ENCODE measurements around the gene MAGI3. TPM values are rescaled to one million over a fixed set of nuclear protein-coding genes. Genes with fewer than 3 reads are reported as not detected.
"Not testable (repeated sequence)": the region's sequence is repeated elsewhere in the genome, so short reads cannot be mapped to it uniquely, and the experiment has no call there.

Gene MAGI3
- total RNA-seq, 2 donors from 2014 or later = 7.6 to 7.9 TPM

DNA sequence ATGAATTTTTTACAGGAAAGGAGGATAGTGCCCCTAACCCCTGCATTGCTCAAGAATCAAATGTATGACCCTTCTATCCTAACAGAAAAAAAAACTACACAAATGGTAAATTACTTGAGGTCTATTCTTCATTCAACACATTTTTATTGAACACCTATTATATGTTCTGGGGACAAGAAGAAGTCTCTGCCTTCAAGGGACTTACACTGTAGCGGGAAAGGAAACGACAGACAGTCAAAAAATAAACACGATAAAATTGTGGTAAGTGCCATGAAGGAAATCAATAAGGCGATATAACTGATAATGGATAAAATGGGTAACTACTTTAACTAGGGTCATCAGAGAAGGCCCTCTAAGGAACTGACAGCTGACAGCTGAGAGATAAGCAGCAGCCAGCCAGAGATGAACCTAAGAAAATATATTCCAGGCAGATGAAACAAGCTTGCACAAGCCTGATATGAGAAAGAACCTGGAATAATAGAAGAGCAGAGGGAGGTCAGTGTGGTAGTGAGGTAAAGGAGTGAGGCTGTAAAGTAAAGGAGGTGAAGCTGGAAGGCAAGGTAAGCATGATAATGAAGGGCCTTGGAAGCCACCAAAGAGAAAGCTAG, 302.6 kb downstream of the MAGI3 start:
- no peak for ATAC-seq (replicated peaks)
- Mint-ChIP-seq H3K4me3 (no peak overlapping the region), H3K9me3 (peaks cover 21% of the 10 kb centered on the region), H3K36me3 (ENCODE audit: low read depth) (peaks cover 52% of the 10 kb centered on the region), H3K27me3 (no peaks in the 10 kb centered on the region), H3K4me1 (no peaks in the 10 kb centered on the region), H3K27ac (no peak overlapping the region)

DNA sequence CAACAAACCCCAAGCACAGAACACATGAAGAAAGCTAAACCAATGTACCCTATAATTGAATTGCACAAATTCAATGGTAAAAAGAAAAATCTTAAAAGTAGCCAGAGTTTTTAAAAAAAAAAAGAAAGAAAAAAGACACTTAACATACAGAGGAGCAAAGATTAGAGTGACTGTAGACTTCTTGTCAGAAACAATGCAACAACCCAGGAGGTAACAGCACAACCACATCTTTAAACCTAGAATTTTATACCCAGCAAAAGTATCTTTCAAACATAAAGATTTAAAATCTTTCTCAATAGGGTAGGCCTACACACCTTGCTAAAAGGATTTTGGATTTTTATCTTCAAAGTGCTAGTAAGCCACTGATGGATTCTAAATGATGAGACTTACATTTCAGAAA, 304.6 kb downstream of the MAGI3 start:
- Mint-ChIP-seq H3K27me3 (no peaks in the 10 kb centered on the region), H3K36me3 (ENCODE audit: low read depth) (peaks cover 52% of the 10 kb centered on the region), H3K9me3 (peaks cover 21% of the 10 kb centered on the region), H3K4me1 (no peaks in the 10 kb centered on the region), H3K27ac (no peak overlapping the region), H3K4me3 (no peak overlapping the region)
- ATAC-seq (replicated peaks) = no peak

DNA sequence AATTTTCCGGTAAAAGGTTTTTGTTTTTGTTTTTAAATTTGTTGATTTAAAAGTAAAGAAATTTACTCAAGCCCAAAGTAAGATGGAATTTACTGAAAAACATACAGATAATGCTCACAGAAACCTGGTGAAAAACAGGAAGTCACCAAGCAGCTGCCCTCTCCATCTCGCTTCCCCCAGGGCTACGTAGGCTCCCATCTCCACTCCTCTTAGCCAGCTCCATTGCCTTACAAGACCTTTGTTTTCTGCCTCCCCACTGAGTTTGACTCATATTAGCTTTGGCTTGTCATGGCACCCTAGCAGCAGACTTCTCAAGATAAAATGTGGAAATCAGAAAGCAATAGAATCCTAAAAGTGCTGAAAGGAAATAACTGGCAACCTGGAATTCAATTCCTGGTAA, 311.1 kb downstream of the MAGI3 start:
- H3K4me3 Mint-ChIP-seq = no peak overlapping the region
- H3K9me3 Mint-ChIP-seq = no peaks in the 10 kb centered on the region
- ATAC-seq (replicated peaks) = no peak
- peak overlapping the region; percentile 13 for H3K27ac Mint-ChIP-seq
- H3K36me3 Mint-ChIP-seq (ENCODE audit: low read depth) = peaks cover 21% of the 10 kb centered on the region
- no peaks in the 10 kb centered on the region for H3K4me1 Mint-ChIP-seq
- no peaks in the 10 kb centered on the region for H3K27me3 Mint-ChIP-seq

DNA sequence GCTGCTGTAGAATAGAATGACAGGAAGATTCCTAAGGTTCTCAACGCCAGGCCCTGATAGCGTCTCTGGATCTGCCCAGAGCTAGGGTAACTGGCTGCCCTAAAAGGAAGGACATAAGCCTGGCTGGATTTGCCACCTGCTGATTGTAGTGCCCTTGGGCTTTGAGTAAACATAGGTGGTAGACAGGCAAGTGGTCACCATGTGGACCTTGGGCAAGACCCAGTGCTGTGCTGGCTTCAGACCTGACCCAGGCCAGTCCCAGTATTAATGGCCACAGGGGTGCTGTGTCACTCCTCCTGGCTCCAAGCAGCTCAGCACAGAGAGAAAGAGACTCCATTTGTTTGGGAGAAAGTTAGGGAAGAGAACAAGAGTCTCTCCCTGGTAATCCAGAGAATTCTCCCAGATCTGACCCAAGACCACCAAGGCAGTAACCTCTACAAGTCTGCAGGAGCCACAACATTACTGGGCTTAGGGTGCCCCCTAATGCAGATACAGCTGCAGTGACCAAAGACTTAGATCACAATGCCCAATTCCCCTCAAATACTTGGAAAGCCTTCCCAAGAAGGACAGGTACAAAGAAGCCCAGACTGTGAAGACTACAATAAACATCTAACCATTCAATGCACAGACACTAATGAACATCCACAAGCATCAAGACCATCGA, 324.4 kb downstream of the MAGI3 start:
- Mint-ChIP-seq H3K27ac (no peak overlapping the region), H3K9me3 (peaks cover 4% of the 10 kb centered on the region), H3K4me1 (peaks cover 13% of the 10 kb centered on the region), H3K27me3 (no peaks in the 10 kb centered on the region), H3K4me3 (no peak overlapping the region), H3K36me3 (ENCODE audit: low read depth) (peaks cover 86% of the 10 kb centered on the region)
- no peak for ATAC-seq (replicated peaks)

DNA sequence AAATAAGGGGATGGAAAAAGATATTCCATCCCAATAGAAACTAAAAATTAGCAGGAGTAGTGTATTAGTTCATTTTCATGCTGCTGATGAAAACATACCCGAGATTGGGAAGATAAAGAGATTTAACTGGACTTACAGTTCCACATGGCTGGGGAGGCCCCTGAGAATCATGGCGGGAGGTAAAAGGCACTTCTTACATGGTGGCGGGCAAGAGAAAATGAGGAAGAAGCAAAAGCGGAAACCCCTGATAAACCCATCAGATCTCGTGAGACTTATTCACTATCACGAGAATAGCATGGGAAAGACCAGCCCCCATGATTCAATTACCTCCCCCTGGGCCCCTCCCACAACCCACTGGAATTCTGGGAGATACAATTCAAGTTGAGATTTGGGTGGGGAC, 327.2 kb downstream of the MAGI3 start:
- H3K27me3 Mint-ChIP-seq; H3K9me3 Mint-ChIP-seq; H3K4me3 Mint-ChIP-seq; H3K27ac Mint-ChIP-seq; ATAC-seq (replicated peaks): not testable (repeated sequence)
- H3K36me3 Mint-ChIP-seq (ENCODE audit: low read depth) = peaks cover 89% of the 10 kb centered on the region
- H3K4me1 Mint-ChIP-seq = peaks cover 13% of the 10 kb centered on the region

DNA sequence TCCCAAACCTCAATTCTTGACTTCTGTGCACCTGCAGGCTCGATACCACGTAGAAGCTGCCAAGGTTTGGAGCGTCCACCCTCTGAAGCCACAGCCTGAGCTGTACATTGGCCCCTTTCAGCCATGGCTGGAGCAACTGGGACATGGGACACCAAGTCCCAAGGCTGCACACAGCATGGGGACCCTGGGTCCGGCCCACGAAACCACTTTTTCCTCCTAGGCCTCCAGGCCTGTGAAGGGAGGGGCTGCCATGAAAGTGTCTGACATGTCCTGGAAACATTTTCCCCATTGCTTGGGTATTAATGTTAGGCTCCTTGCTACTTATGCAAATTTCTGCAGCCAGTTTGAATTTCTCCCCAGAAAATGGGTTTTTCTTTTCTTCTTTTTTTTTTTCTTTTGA, 328.3 kb downstream of the MAGI3 start:
- H3K9me3 Mint-ChIP-seq; ATAC-seq (replicated peaks); H3K27ac Mint-ChIP-seq; H3K4me3 Mint-ChIP-seq; H3K27me3 Mint-ChIP-seq: not testable (repeated sequence)
- H3K4me1 Mint-ChIP-seq = peaks cover 13% of the 10 kb centered on the region
- H3K36me3 Mint-ChIP-seq (ENCODE audit: low read depth) = peaks cover 88% of the 10 kb centered on the region

DNA sequence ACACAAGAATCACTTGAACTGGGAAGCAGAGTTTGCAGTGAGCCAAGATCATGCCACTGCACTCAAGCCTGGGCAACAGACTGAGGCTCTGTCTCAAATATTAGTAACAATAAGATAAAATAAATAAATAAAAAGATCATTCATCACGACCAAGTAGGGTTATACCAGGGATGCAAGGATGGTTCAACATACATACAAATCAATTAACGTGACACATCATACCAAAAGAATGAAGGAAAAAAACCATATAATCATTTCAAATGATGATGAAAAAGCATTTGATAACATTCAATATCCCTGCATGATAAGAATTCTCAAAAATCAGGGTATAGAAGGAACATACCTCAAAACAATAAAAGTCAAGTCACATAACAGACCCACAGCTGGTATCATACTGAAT, 330.7 kb downstream of the MAGI3 start:
- no peak overlapping the region for H3K4me3 Mint-ChIP-seq
- peaks cover 91% of the 10 kb centered on the region for H3K36me3 Mint-ChIP-seq (ENCODE audit: low read depth)
- no peak overlapping the region for H3K27ac Mint-ChIP-seq
- no peaks in the 10 kb centered on the region for H3K27me3 Mint-ChIP-seq
- H3K9me3 Mint-ChIP-seq = peaks cover 4% of the 10 kb centered on the region
- no peak for ATAC-seq (replicated peaks)
- peaks cover 5% of the 10 kb centered on the region for H3K4me1 Mint-ChIP-seq

DNA sequence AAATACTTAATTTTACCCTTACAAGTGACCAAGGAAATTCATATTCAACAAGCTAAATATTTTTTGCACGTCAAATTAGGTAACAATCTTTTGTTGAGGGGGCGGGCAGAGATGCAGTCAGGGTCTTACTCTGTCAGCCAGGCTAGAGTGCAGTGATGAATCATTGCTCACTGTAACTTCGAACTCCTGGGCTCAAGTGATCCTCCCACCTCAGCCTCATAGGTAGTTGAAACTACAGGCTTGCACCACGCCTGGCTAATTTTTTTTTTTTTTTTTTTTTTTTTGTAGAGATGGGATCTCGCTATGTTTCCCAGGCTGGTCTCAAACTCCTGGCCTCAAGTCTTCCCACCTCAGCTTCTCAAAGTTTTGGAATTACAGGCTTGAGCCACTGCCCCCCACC, 342.5 kb downstream of the MAGI3 start:
- no peak overlapping the region for H3K4me3 Mint-ChIP-seq
- no peak overlapping the region for H3K27ac Mint-ChIP-seq
- no peak for ATAC-seq (replicated peaks)
- no peaks in the 10 kb centered on the region for H3K9me3 Mint-ChIP-seq
- H3K36me3 Mint-ChIP-seq (ENCODE audit: low read depth) = peaks cover 48% of the 10 kb centered on the region
- H3K27me3 Mint-ChIP-seq = no peaks in the 10 kb centered on the region
- no peaks in the 10 kb centered on the region for H3K4me1 Mint-ChIP-seq

DNA sequence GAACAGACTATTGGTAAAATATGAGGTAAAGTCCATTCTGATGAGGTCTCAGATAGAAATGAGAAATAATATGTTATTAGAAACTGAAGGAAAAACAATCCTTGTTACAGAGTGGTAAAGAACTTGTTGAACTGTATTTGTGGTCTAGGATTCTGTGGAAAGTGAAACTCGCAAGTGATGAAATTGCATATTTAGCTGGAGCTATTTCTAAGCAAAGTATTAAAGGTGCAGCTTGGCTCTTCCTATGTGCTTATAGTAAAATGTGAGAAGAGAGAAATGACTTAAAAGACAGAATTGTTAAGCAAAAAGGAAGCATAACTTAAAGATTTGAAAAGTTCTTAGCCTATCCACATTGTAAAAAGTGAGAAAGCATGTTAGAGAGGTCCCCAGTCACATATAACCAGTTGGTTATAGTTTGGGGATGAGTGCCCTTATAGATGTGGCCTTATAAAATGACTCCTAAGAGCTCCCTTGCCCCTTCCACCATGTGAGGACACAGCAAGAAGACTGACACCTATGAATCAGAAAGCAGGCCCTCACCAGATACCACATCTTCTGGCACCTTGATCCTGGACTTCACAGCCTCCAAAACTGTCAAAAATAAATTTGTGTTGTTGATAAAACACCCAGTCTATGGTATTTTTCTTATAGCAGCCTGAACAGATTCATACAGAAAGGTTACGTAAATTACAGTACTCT, 344.2 kb downstream of the MAGI3 start:
- Mint-ChIP-seq H3K4me3 (no peak overlapping the region), H3K36me3 (ENCODE audit: low read depth) (peaks cover 48% of the 10 kb centered on the region), H3K27ac (peak overlapping the region; percentile 51), H3K4me1 (no peaks in the 10 kb centered on the region), H3K9me3 (no peaks in the 10 kb centered on the region), H3K27me3 (no peaks in the 10 kb centered on the region)
- ATAC-seq (replicated peaks) = no peak

Data from activated T-helper 17 cell treated with anti-CD3 and anti-CD28 coated beads, Interleukin-2, amount 50 U/mL, for 72 hours (primary cell).